OCI-LY3 (cell line): ENCODE results near the gene ERC2.
"Not testable (repeated sequence)": the region's sequence is repeated elsewhere in the genome, so short reads cannot be mapped to it uniquely, and the experiment has no call there.

ENCODE experiments used
- H2AFZ ChIP-seq: fragments of 200-600, 300-600 bp; shearing (Covaris generic); 2 replicates; pipeline ENCODE4 v1.6.0; 2014; ENCODE audit warnings: antibody characterized with exemption, low read depth, low read length
- H3K27ac ChIP-seq: fragments of 200-600, 300-600 bp; sonication (generic); 2 replicates; pipeline ENCODE4 v1.5.1; 2014; ENCODE audit warnings: mild to moderate bottlenecking, low read length, moderate library complexity, mixed read lengths
- H3K27me3 ChIP-seq: fragments of 200-600, 300-600 bp; sonication (generic); 2 replicates; pipeline ENCODE4 v1.6.1; 2014; ENCODE audit warnings: low read depth, low read length, mixed read lengths
- H3K36me3 ChIP-seq: fragments of 200-600, 300-600 bp; sonication (generic); replicated peaks from 2 replicates; pipeline ENCODE3; 2014; ENCODE audit warnings: low read depth, low read length, mixed read lengths
- H3K4me1 ChIP-seq: fragments of 300-600, 200-600 bp; sonication (generic); 2 replicates; pipeline ENCODE4 v1.6.1; 2014; ENCODE audit warnings: low read length, mixed read lengths
- H3K4me2 ChIP-seq: fragments of 200-600, 300-600 bp; sonication (generic); 2 replicates; pipeline ENCODE4 v1.6.1; 2014; ENCODE audit warnings: low read length, mixed read lengths
- H3K4me3 ChIP-seq: fragments of 300-600, 200-600 bp; sonication (generic); 2 replicates; pipeline ENCODE4 v1.5.1; 2014; ENCODE audit warnings: antibody characterized with exemption, mild to moderate bottlenecking, low read length, moderate library complexity
- H3K79me2 ChIP-seq: fragments of 300-600, 200-600 bp; shearing (Covaris generic); 2 replicates; pipeline ENCODE4 v1.6.1; 2014; ENCODE audit warnings: mild to moderate bottlenecking, low read length, mixed read lengths
- H3K9ac ChIP-seq: fragments of 300-600, 200-600 bp; shearing (Covaris generic); 2 replicates; pipeline ENCODE4 v1.6.0; 2014; ENCODE audit warnings: mild to moderate bottlenecking, low read length, moderate library complexity
- H3K9me3 ChIP-seq: fragments of 200-600, 300-600 bp; shearing (Covaris generic); 2 replicates; pipeline ENCODE4 v1.6.1; 2014; ENCODE audit warnings: low read length, mixed read lengths; ENCODE audit not compliant: insufficient read depth
- H4K20me1 ChIP-seq: fragments of 200-600, 300-600 bp; sonication (generic); 2 replicates; pipeline ENCODE4 v1.6.1; 2016; ENCODE audit warnings: low read length, mixed read lengths; ENCODE audit not compliant: insufficient read depth
- CTCF ChIP-seq: fragments of 200-600, 300-600 bp; sonication (generic); IDR thresholded peaks from 2 replicates; pipeline ENCODE4 v1.5.1; 2014; ENCODE audit warnings: antibody characterized with exemption, low read length, low read depth
- EZH2phosphoT487 ChIP-seq: fragments of 200-600 bp; shearing (Covaris generic); IDR thresholded peaks from 2 replicates; pipeline ENCODE4 v1.6.1; 2018; ENCODE audit warnings: antibody characterized with exemption, mixed run types, low read depth

ERC2 gene

GRCh38 chr3:56025326-56025725, 442.9 kb downstream of the ERC2 start:
- Histone ChIP-seq H3K36me3 (no peaks in the 10 kb centered on the region), H3K27ac (no peak overlapping the region)

GRCh38 chr3:56023546-56023945, 444.7 kb downstream of the ERC2 start:
- H3K27me3 ChIP-seq, result peaks cover 7% of the 10 kb centered on the region
- H3K36me3 ChIP-seq, result no peaks in the 10 kb centered on the region
- H3K4me3 ChIP-seq, result no peak overlapping the region
- H3K9ac ChIP-seq, result no peak overlapping the region
- TF ChIP-seq EZH2phosphoT487 (no peak), CTCF (no peak)
- H4K20me1 ChIP-seq, result no peaks in the 10 kb centered on the region
- H3K79me2 ChIP-seq, result no peaks in the 10 kb centered on the region
- no peaks in the 10 kb centered on the region for H3K9me3 ChIP-seq
- no peak overlapping the region for H2AFZ ChIP-seq
- no peak overlapping the region for H3K4me2 ChIP-seq
- H3K4me1 ChIP-seq, result no peaks in the 10 kb centered on the region
- no peak overlapping the region for H3K27ac ChIP-seq

More at GRCh38 chr3:56025326-56025725, 442.9 kb downstream of the ERC2 start:
- TF ChIP-seq EZH2phosphoT487 (no peak), CTCF (no peak)
- Histone ChIP-seq H3K4me3 (no peak overlapping the region), H3K9me3 (no peaks in the 10 kb centered on the region), H3K9ac (no peak overlapping the region), H3K27me3 (peaks cover 21% of the 10 kb centered on the region), H4K20me1 (no peaks in the 10 kb centered on the region), H2AFZ (no peak overlapping the region), H3K4me2 (no peak overlapping the region), H3K4me1 (no peaks in the 10 kb centered on the region), H3K79me2 (no peaks in the 10 kb centered on the region)

DNA sequence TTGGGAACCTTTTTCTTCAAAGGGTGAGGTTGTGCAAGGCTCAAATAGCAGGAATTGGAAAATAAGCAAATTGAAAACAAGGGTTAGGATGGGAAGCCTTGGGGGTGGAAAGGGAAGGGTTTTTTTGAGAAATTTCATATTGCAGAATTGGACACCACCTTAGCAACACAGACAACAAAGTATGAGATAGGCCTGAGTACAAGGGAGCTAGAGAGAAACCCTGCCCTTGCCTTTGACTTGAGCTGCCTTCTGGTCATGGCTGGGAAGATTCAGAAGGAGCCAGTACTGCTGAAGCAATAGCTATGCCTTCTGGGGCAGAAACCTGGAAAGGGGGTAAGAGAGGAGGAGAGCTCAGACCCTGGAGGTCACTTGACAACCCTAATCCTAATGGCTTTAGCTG, 445.6 kb downstream of the ERC2 start:
- TF ChIP-seq CTCF, result no peak
- TF ChIP-seq EZH2phosphoT487, result no peak
- Histone ChIP-seq H3K4me3 (no peak overlapping the region), H3K36me3 (no peaks in the 10 kb centered on the region), H3K9ac (no peak overlapping the region), H3K27ac (no peak overlapping the region), H3K9me3 (no peaks in the 10 kb centered on the region), H3K4me2 (no peak overlapping the region), H4K20me1 (no peaks in the 10 kb centered on the region), H3K27me3 (peaks cover 3% of the 10 kb centered on the region; the same call in 1 of the 2 replicates), H3K79me2 (no peaks in the 10 kb centered on the region), H3K4me1 (no peaks in the 10 kb centered on the region), H2AFZ (no peak overlapping the region)

DNA sequence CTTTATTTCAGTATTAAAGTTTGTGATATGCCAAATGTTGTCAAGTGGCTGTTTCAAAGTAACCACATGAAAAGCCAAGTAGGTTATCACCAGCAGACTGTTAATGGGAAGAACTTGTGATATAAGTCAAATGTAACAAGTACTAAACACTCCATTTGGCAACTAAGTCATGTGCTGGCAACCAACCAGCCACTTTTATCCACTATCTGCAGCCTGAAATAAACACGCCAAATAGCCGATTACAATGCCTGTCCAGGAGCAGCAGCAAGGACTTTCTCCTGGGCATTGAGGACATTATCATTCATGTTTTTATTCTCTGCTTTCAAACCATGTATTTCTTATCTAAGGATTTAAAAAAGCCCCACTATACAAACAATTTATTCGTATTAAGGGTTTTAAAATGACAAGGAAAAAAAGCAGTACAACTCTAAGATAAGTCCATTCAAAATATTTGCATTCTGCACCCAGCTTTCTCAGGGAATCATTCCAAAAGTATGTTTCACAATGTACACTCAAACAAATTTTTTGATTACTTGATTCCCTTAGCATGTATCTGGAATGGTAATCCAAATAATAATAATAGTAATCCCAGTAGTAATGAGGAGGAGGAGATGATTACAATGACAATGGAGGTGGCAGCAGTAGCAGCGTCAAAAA, 448.6 kb downstream of the ERC2 start:
- Histone ChIP-seq H3K4me2 (no peak overlapping the region), H3K4me1 (no peaks in the 10 kb centered on the region), H3K36me3 (no peaks in the 10 kb centered on the region), H3K27me3 (no peaks in the 10 kb centered on the region), H3K4me3 (no peak overlapping the region), H3K79me2 (no peaks in the 10 kb centered on the region), H4K20me1 (no peaks in the 10 kb centered on the region), H2AFZ (no peak overlapping the region), H3K27ac (no peak overlapping the region), H3K9me3 (no peaks in the 10 kb centered on the region), H3K9ac (no peak overlapping the region)
- TF ChIP-seq CTCF, result no peak
- no peak for TF ChIP-seq EZH2phosphoT487

DNA sequence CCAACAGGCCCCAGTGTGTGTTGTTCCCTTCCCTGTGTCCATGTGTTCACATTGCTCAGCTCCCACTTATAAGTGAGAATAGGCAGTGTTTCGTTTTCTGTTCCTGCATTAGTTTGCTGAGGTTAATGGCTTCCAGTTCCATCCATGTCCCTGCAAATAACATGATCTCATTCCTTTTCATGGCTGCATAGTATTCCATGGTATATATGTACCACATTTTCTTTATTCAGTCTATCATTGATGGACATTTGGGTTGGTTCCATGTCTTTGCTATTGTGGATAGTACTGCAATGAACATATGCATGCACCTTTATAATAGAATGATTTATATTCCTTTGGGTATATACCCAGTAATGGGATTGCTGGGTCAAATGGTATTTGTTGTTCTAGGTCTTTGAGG, 452.9 kb downstream of the ERC2 start:
- not testable (repeated sequence) for H3K9ac ChIP-seq, H3K4me3 ChIP-seq, H2AFZ ChIP-seq, H4K20me1 ChIP-seq, H3K27ac ChIP-seq, H3K36me3 ChIP-seq, H3K27me3 ChIP-seq, H3K79me2 ChIP-seq, H3K4me1 ChIP-seq, H3K4me2 ChIP-seq, H3K9me3 ChIP-seq
